Spinal cord (tissue), 10 donors: Measurements from ENCODE around the gene OTUB1. TPM values are rescaled to one million over a fixed set of nuclear protein-coding genes. Genes with fewer than 3 reads are reported as not detected.
A peak's percentile ranks its signal among the peaks of the same experiment; 100 is the strongest.
"Not testable (repeated sequence)": the region's sequence is repeated elsewhere in the genome, so short reads cannot be mapped to it uniquely, and the experiment has no call there.

Source experiments
- DNase-seq, 6 donors: peaks; one replicate each; pipeline versions ENCODE4 v3.0.0 to v3.0.0-alpha.2; 2013 to 2015; ENCODE audit warnings: low spot score in 6 of 6, low read depth in 4 of 6
- H3K27ac ChIP-seq: one replicate; pipeline ENCODE4 v1.5.1; 2013; ENCODE audit warnings: low read depth, low read length, control low read depth
- H3K27me3 ChIP-seq: one replicate; pipeline ENCODE4 v1.6.1; 2013; ENCODE audit warnings: low read length; ENCODE audit not compliant: control insufficient read depth, insufficient read depth
- H3K36me3 ChIP-seq: one replicate; pipeline ENCODE4 v1.6.1; 2013; ENCODE audit warnings: low read length; ENCODE audit not compliant: control insufficient read depth, insufficient read depth
- H3K4me1 ChIP-seq: one replicate; pipeline ENCODE4 v1.6.1; 2013; ENCODE audit warnings: low read length; ENCODE audit not compliant: control insufficient read depth, insufficient read depth
- H3K4me3 ChIP-seq: one replicate; pipeline ENCODE4 v1.5.1; 2013; ENCODE audit warnings: low read depth, low read length, control low read depth
- H3K9me3 ChIP-seq: one replicate; pipeline ENCODE4 v1.6.1; 2013; ENCODE audit warnings: low read length; ENCODE audit not compliant: control insufficient read depth, insufficient read depth
- WGBS: methylation state at CpG from one replicate; pipeline ENCODE4 v1.1.5; 2013; ENCODE audit warnings: missing lambda C conversion rate; ENCODE audit not compliant: insufficient coverage; 5-methylcytosine and 5-hydroxymethylcytosine counted together
- polyA plus RNA-seq, 2 donors: library from polyadenylated mRNA; unstranded; fragments of 120-200 nt; gene quantifications; one replicate each; pipeline ENCODE4 v1.2.1, GENCODE V29; 2013; ENCODE audit not compliant: insufficient read length in 2 of 2
- total RNA-seq, 2 donors: library from RNA; depleted of rRNA in 1 of 2; stranded (reverse); fragments of 120-200 nt in 1 of 2; fragments of >200 nt in 1 of 2; gene quantifications; one replicate each; pipeline versions ENCODE4 v1.2.3 to v1.2.4, GENCODE V29; 2013 to 2014
- donor health status: healthy.

OTUB1 gene
- total and polyA plus RNA-seq, 4 donors = 34.7 to 134 (median 76.8) TPM

DNA sequence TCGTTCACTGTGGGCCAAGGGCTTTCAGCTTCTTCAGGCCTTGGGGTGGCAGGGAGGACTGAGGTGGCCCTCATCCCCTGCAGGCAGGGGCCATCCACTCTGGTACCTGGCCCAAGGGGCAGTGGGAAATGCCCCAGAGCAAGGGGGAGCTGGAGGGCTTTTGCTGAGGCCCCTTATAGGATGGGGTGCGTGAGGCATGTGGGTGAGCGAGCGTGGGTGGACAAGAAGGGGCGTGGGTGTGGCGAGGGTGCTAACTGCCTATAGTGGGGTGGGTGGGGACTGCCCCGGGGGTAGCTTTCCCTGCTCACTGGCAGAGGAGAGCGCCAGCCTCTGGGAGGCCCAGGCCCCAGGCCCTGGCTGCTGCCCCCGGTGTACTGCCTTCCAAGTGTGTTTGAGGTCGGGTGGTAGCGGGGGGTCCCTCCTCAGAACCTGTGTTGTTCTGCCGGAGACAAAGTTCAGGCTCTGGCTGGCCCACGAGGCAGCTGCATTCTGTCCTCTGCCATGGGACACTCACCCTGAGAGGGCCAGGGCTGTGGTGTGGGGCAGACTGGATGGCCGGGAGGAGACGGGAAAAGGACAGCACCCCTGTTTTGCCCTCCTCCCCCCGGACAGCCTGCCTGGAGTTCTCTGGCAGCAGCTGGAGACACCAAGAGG, 52.9 kb downstream of the OTUB1 start:
- Histone ChIP-seq H3K4me1 (peaks cover 86% of the 10 kb centered on the region), H3K27me3 (peaks cover 5% of the 10 kb centered on the region), H3K9me3 (no peaks in the 10 kb centered on the region), H3K36me3 (peaks cover 14% of the 10 kb centered on the region), H3K4me3 (no peak overlapping the region), H3K27ac (no peak overlapping the region)
- no peak for DNase-seq
- 73% methylated on average over 15 of the region's 16 CpGs for WGBS

- H3K36me3 ChIP-seq = peaks cover 14% of the 10 kb centered on the region
- WGBS = 30% methylated on average over 9 of the region's 20 CpGs
Measured at GRCh38 chr11:64040684-64041322, 54.6 kb downstream of the OTUB1 start.

DNA sequence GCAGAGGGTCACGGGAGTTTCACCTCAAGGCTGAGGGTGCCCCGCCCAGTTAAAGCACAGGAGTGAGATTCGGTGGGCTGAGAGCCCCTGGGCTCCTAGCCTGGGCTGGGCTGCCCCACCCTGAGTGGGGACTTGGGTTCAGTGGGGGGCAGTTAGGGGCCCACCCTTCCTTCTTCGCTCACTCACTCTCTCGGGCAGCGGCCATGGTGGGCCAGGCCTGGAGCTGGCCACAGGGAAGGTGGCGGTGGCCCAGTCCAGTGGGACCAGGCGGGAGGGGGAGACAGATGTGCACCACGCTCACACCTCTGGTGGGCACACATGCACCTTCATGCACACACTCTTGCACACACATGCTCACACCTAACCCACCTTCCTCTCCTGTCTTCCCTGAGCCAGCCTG, 55.6 kb downstream of the OTUB1 start:
- H3K4me1 ChIP-seq = peaks cover 97% of the 10 kb centered on the region
- peaks cover 15% of the 10 kb centered on the region for H3K36me3 ChIP-seq
- no peak for DNase-seq
- H3K4me3 ChIP-seq = no peak overlapping the region
- 89% methylated on average over 5 of the region's 9 CpGs for WGBS
- H3K27ac ChIP-seq = no peak overlapping the region
- H3K27me3 ChIP-seq = peaks cover 2% of the 10 kb centered on the region
- no peaks in the 10 kb centered on the region for H3K9me3 ChIP-seq

More at GRCh38 chr11:64040684-64041322, 54.6 kb downstream of the OTUB1 start:
- no peaks in the 10 kb centered on the region for H3K9me3 ChIP-seq
- H3K27ac ChIP-seq = peak overlapping the region; percentile 15
- H3K4me1 ChIP-seq = peaks cover 91% of the 10 kb centered on the region
- H3K4me3 ChIP-seq = no peak overlapping the region
- peaks cover 2% of the 10 kb centered on the region for H3K27me3 ChIP-seq
- DNase-seq = peak in 2 of 6 donors; percentile 57 to 74

DNA sequence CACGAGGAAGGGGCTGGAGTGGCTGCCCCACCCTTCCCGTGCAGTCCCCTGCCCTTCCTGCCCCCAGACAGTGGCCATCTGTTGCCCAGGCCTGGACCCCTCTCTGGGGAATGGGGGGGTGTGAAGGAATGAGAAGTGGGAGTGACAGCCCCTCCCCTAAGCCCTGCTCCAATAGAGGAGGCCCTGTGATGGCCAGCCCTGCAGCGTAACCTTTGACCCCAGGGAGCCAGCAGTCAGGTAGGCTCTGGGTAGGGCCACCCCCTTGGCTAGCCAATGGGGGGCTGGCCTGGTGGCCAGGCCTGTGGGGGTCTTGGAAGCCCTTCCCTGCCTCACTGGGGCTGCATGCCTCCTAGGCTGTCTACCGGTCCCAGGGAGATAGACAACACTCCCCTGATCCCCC, 56.1 kb downstream of the OTUB1 start:
- Histone ChIP-seq H3K4me1 (peaks cover 97% of the 10 kb centered on the region), H3K36me3 (peaks cover 16% of the 10 kb centered on the region), H3K4me3 (no peak overlapping the region), H3K9me3 (no peaks in the 10 kb centered on the region), H3K27me3 (no peaks in the 10 kb centered on the region), H3K27ac (no peak overlapping the region)
- DNase-seq = no peak
- WGBS = 88% methylated on average over 2 of the region's 4 CpGs

GRCh38 chr11:64043545-64043944, 57.3 kb downstream of the OTUB1 start:
- 98% methylated on average over 4 of the region's 5 CpGs for WGBS
- DNase-seq = no peak
- H3K27me3 ChIP-seq = no peaks in the 10 kb centered on the region
- peaks cover 16% of the 10 kb centered on the region for H3K36me3 ChIP-seq
- no peaks in the 10 kb centered on the region for H3K9me3 ChIP-seq
- peaks cover 97% of the 10 kb centered on the region for H3K4me1 ChIP-seq
- no peak overlapping the region for H3K4me3 ChIP-seq
- H3K27ac ChIP-seq = no peak overlapping the region

DNA sequence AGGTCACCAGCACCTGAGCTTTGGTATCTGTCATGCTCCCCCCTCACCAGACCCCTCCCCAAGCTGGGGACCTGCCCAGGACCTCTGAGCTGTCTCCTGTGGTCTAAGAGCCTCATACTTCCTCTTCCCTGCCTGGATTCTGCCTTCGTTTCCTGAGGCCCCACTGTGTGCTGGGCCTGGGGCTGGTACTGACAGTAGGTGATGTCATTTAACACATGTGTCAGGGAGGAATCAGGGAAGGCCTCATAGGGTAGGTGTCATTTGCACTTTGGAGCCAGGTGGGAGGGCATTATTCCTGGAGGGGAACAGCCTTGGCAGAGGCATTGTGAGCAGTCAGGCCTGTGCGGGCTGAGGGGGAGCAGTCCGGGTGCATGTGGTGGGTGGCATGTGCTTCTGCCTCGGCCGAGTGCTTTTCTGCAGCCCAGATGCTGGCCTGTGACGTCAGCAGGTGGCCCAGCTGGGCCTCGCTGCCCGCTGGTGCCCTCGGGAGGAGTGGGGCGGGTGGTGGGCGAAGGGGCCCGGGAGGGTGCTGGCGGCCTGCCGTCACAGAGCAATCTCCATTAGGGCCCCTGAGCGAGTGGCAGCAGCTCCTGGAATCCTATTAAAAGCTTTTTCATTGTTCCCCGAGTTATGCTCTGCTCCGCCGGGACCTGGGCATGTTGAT, 58.6 kb downstream of the OTUB1 start:
- Histone ChIP-seq H3K36me3 (peaks cover 17% of the 10 kb centered on the region), H3K9me3 (no peaks in the 10 kb centered on the region), H3K27me3 (no peaks in the 10 kb centered on the region), H3K4me1 (peaks cover 98% of the 10 kb centered on the region), H3K27ac (peak overlapping the region; percentile 58), H3K4me3 (no peak overlapping the region)
- 25% methylated on average over 14 of the region's 18 CpGs for WGBS
- DNase-seq = peak in 2 of 6 donors; percentile 66 to 67

- Histone ChIP-seq H3K4me1 (peaks cover 98% of the 10 kb centered on the region), H3K27ac (peak overlapping the region; percentile 64), H3K36me3 (peaks cover 19% of the 10 kb centered on the region), H3K4me3 (no peak overlapping the region), H3K9me3 (no peaks in the 10 kb centered on the region), H3K27me3 (no peaks in the 10 kb centered on the region)
- DNase-seq = no peak
- 83% methylated on average over 2 of the region's 2 CpGs for WGBS
Measured at GRCh38 chr11:64045700-64046099, 59.5 kb downstream of the OTUB1 start.

GRCh38 chr11:64047373-64047772, 61.1 kb downstream of the OTUB1 start:
- not testable (repeated sequence) for H3K27me3 ChIP-seq, H3K9me3 ChIP-seq, DNase-seq, H3K4me3 ChIP-seq
- peaks cover 98% of the 10 kb centered on the region for H3K4me1 ChIP-seq
- peak overlapping the region; percentile 64 for H3K27ac ChIP-seq
- H3K36me3 ChIP-seq = peaks cover 14% of the 10 kb centered on the region
- no CpG with 5 or more reads among the region's 8 CpGs for WGBS
